ENCODE results near the gene LCP1.
A peak's percentile ranks its signal among the peaks of the same experiment; 100 is the strongest.
"Not testable (repeated sequence)": the region's sequence is repeated elsewhere in the genome, so short reads cannot be mapped to it uniquely, and the experiment has no call there.

LCP1 gene

GRCh38 chr13:46165485-46166223, 16.3 kb downstream of the LCP1 start:
- peaks cover 32% of the 10 kb centered on the region for H3K9me3 ChIP-seq
- no peak for TF ChIP-seq Cebpa-rat (IDR thresholded peaks at IDR 0.05)
- no peaks in the 10 kb centered on the region for H3K27me3 ChIP-seq
- peaks cover 44% of the 10 kb centered on the region for H3K36me3 ChIP-seq
- peak overlapping the region; percentile 53 for H3K4me2 ChIP-seq
- peak overlapping the region; percentile 31 for H3K27ac ChIP-seq
- H3K4me3 ChIP-seq = no peak overlapping the region
- H3K9ac ChIP-seq = no peak overlapping the region
- peaks cover 45% of the 10 kb centered on the region for H4K20me1 ChIP-seq
- peaks cover 71% of the 10 kb centered on the region for H3K4me1 ChIP-seq

- Histone ChIP-seq H3K27me3 (no peaks in the 10 kb centered on the region), H3K9me3 (peaks cover 37% of the 10 kb centered on the region), H4K20me1 (peaks cover 51% of the 10 kb centered on the region), H3K27ac (no peak overlapping the region), H3K9ac (no peak overlapping the region), H3K4me1 (peaks cover 71% of the 10 kb centered on the region), H3K4me2 (0 out of 2 replicates have a peak overlapping the region, but pooled peaks have one; percentile 53), H3K36me3 (peaks cover 50% of the 10 kb centered on the region), H3K4me3 (no peak overlapping the region)
- TF ChIP-seq Cebpa-rat (IDR thresholded peaks at IDR 0.05) = no peak
These were observed 17.3 kb downstream of the LCP1 start for GRCh38 chr13:46164661-46165060.

- Histone ChIP-seq H3K4me1 (peaks cover 52% of the 10 kb centered on the region), H3K36me3 (peaks cover 63% of the 10 kb centered on the region), H3K9me3 (peaks cover 37% of the 10 kb centered on the region), H4K20me1 (peaks cover 38% of the 10 kb centered on the region)
- H3K9ac ChIP-seq, H3K4me2 ChIP-seq, H3K27me3 ChIP-seq, H3K27ac ChIP-seq, H3K4me3 ChIP-seq: not testable (repeated sequence)
These were observed 19.2 kb downstream of the LCP1 start for GRCh38 chr13:46162741-46163140.

GRCh38 chr13:46160471-46161066, 21.4 kb downstream of the LCP1 start:
- Histone ChIP-seq H3K9ac (no peak overlapping the region), H3K36me3 (peaks cover 77% of the 10 kb centered on the region), H4K20me1 (peaks cover 16% of the 10 kb centered on the region), H3K9me3 (peaks cover 37% of the 10 kb centered on the region), H3K4me2 (peak overlapping the region; percentile 52), H3K4me3 (no peak overlapping the region), H3K27me3 (no peaks in the 10 kb centered on the region), H3K27ac (no peak overlapping the region), H3K4me1 (peaks cover 30% of the 10 kb centered on the region)
- no peak for TF ChIP-seq Cebpa-rat (IDR thresholded peaks at IDR 0.05)

- H3K27ac ChIP-seq = no peak overlapping the region
- H3K9ac ChIP-seq = no peak overlapping the region
- H3K4me2 ChIP-seq = peak overlapping the region; percentile 52
- H4K20me1 ChIP-seq = peaks cover 11% of the 10 kb centered on the region
- H3K27me3 ChIP-seq = no peaks in the 10 kb centered on the region
- H3K36me3 ChIP-seq = peaks cover 80% of the 10 kb centered on the region
- peaks cover 25% of the 10 kb centered on the region for H3K4me1 ChIP-seq
- H3K4me3 ChIP-seq = no peak overlapping the region
- TF ChIP-seq Cebpa-rat (IDR thresholded peaks at IDR 0.05) = no peak
- peaks cover 37% of the 10 kb centered on the region for H3K9me3 ChIP-seq
These were observed 21.9 kb downstream of the LCP1 start for GRCh38 chr13:46160065-46160464.

GRCh38 chr13:46158983-46159382, 23.0 kb downstream of the LCP1 start:
- no peak overlapping the region for H3K9ac ChIP-seq
- peaks cover 80% of the 10 kb centered on the region for H3K36me3 ChIP-seq
- TF ChIP-seq Cebpa-rat (IDR thresholded peaks at IDR 0.05) = no peak
- peaks cover 27% of the 10 kb centered on the region for H3K9me3 ChIP-seq
- H3K27ac ChIP-seq = no peak overlapping the region
- peaks cover 20% of the 10 kb centered on the region for H3K4me1 ChIP-seq
- H4K20me1 ChIP-seq = peaks cover 7% of the 10 kb centered on the region
- H3K4me3 ChIP-seq = no peak overlapping the region
- H3K27me3 ChIP-seq = no peaks in the 10 kb centered on the region
- H3K4me2 ChIP-seq = no peak overlapping the region

- Histone ChIP-seq H3K27me3 (no peaks in the 10 kb centered on the region), H3K36me3 (peaks cover 81% of the 10 kb centered on the region), H3K4me3 (no peak overlapping the region), H4K20me1 (peaks cover 7% of the 10 kb centered on the region), H3K4me2 (no peak overlapping the region), H3K9me3 (peaks cover 20% of the 10 kb centered on the region), H3K27ac (no peak overlapping the region), H3K4me1 (peaks cover 20% of the 10 kb centered on the region), H3K9ac (no peak overlapping the region)
- TF ChIP-seq Cebpa-rat (IDR thresholded peaks at IDR 0.05) = no peak
These were observed 23.8 kb downstream of the LCP1 start for GRCh38 chr13:46158222-46158621.

- peaks cover 100% of the 10 kb centered on the region for H3K36me3 ChIP-seq
- TF ChIP-seq Cebpa-rat (IDR thresholded peaks at IDR 0.05) = no peak
- H3K4me2 ChIP-seq = no peak overlapping the region
- no peak overlapping the region for H3K4me3 ChIP-seq
- H3K9me3 ChIP-seq = no peaks in the 10 kb centered on the region
- H3K27ac ChIP-seq = no peak overlapping the region
- H3K27me3 ChIP-seq = no peaks in the 10 kb centered on the region
- H3K9ac ChIP-seq = no peak overlapping the region
- no peaks in the 10 kb centered on the region for H3K4me1 ChIP-seq
- H4K20me1 ChIP-seq = no peaks in the 10 kb centered on the region
These were observed 27.7 kb downstream of the LCP1 start for GRCh38 chr13:46154136-46154801.

GRCh38 chr13:46152627-46153328, 29.2 kb downstream of the LCP1 start:
- H4K20me1 ChIP-seq = no peaks in the 10 kb centered on the region
- no peaks in the 10 kb centered on the region for H3K27me3 ChIP-seq
- H3K27ac ChIP-seq = no peak overlapping the region
- no peak overlapping the region for H3K9ac ChIP-seq
- no peak overlapping the region for H3K4me3 ChIP-seq
- H3K9me3 ChIP-seq = no peaks in the 10 kb centered on the region
- H3K4me2 ChIP-seq = no peak overlapping the region
- peaks cover 99% of the 10 kb centered on the region for H3K36me3 ChIP-seq
- no peaks in the 10 kb centered on the region for H3K4me1 ChIP-seq
- TF ChIP-seq Cebpa-rat (IDR thresholded peaks at IDR 0.05) = no peak

All from BLaER1 (cell line).